NOMO-1 treated with dmso at 0.1 percent for 144 hours (cell line): ENCODE data around the gene UBC.

Experiments used
- DNase-seq: peaks from one replicate; lab custom pipeline; 2025; ENCODE audit not compliant: unreplicated experiment; lab: John Stamatoyannopoulos, UW

UBC gene

GRCh38 chr12:124866195-124866882, 48.1 kb downstream of the UBC start:
- no peak for DNase-seq

GRCh38 chr12:124865728-124866127, 48.7 kb downstream of the UBC start:
- no peak for DNase-seq

- DNase-seq, result no peak
These were observed 50.1 kb downstream of the UBC start for GRCh38 chr12:124864326-124864752.

GRCh38 chr12:124863416-124864325, 50.8 kb downstream of the UBC start, which contains the start of gene SCARB1:
SCARB1 (minus strand) TSS chr12:124863864; CDS start chr12:124863720, 144 bp downstream.
- DNase-seq, result peak; percentile 62

- DNase-seq, result no peak
These were observed 51.6 kb downstream of the UBC start for GRCh38 chr12:124862768-124863415.

GRCh38 chr12:124861898-124862676, 52.4 kb downstream of the UBC start:
- DNase-seq, result no peak
